Tibial artery (tissue), 4 donors: ENCODE data around the gene RNF222.
"Not testable (repeated sequence)": the region's sequence is repeated elsewhere in the genome, so short reads cannot be mapped to it uniquely, and the experiment has no call there.

Source experiments
- DNase-seq, 2 donors: peaks; one replicate each; pipeline ENCODE4 v3.0.0-alpha.2; 2019
- H3K27ac ChIP-seq, 2 donors: fragments of 200-600 bp; sonication (generic) in 1 of 2; 1 replicate in 1 of 2; 2 replicates in 1 of 2; pipeline ENCODE4 v1.5.1; 2018 to 2019; ENCODE audit warnings: mild to moderate bottlenecking in 1 of 2
- H3K27me3 ChIP-seq, 2 donors: fragments of 200-600 bp; sonication (generic) in 1 of 2; one replicate each; pipeline versions ENCODE4 v1.5.1 to v1.6.0; 2016 to 2019
- H3K36me3 ChIP-seq, 3 donors: fragments of 200-600 bp; sonication (generic) in 2 of 3; one replicate each; pipeline ENCODE4 v1.5.1; 2016 to 2019; ENCODE audit warnings: mild to moderate bottlenecking in 2 of 3
- H3K4me1 ChIP-seq, 4 donors: fragments of 200-600 bp; sonication (generic) in 2 of 4; 1 replicate in 3 of 4; 2 replicates in 1 of 4; pipeline ENCODE4 v1.5.1; 2016 to 2019
- H3K4me3 ChIP-seq, 2 donors: fragments of 200-600 bp; sonication (generic) in 1 of 2; 1 replicate in 1 of 2; 2 replicates in 1 of 2; pipeline ENCODE4 v1.5.1; 2018 to 2019; ENCODE audit warnings: mild to moderate bottlenecking in 2 of 2
- H3K9me3 ChIP-seq, 3 donors: fragments of 200-600 bp; sonication (generic) in 1 of 3; one replicate each; pipeline ENCODE4 v1.5.1; 2016 to 2019
- intact Hi-C: fragments of 100-400 bp; cut with DNase I; formaldehyde crosslinking; loops from one replicate; pipeline ENCODE4 v1.15.0; 2023; ENCODE audit warnings: low total_unique reads
- TF ChIP-seq, protein P1 (sequence below), 2 experiments: fragments of 200-600 bp in 1 of 2; fragments of 450-650 bp in 1 of 2; IDR thresholded peaks; one replicate each; pipeline ENCODE4 v1.5.1; 2017 to 2019; ENCODE audit warnings: antibody characterized with exemption in 2 of 2, mild to moderate bottlenecking in 1 of 2, moderate library complexity in 1 of 2

The RNF222 gene

GRCh38 chr17:8350339-8350738, 47.3 kb downstream of the RNF222 start:
- H3K36me3 ChIP-seq, result no peaks in the 10 kb centered on the region
- peaks cover 0 to 27% of the 10 kb centered on the region in 2 donors for H3K27me3 ChIP-seq
- TF ChIP-seq, protein P1, sequence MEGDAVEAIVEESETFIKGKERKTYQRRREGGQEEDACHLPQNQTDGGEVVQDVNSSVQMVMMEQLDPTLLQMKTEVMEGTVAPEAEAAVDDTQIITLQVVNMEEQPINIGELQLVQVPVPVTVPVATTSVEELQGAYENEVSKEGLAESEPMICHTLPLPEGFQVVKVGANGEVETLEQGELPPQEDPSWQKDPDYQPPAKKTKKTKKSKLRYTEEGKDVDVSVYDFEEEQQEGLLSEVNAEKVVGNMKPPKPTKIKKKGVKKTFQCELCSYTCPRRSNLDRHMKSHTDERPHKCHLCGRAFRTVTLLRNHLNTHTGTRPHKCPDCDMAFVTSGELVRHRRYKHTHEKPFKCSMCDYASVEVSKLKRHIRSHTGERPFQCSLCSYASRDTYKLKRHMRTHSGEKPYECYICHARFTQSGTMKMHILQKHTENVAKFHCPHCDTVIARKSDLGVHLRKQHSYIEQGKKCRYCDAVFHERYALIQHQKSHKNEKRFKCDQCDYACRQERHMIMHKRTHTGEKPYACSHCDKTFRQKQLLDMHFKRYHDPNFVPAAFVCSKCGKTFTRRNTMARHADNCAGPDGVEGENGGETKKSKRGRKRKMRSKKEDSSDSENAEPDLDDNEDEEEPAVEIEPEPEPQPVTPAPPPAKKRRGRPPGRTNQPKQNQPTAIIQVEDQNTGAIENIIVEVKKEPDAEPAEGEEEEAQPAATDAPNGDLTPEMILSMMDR (IDR thresholded peaks at IDR 0.05), result no peak
- intact Hi-C loops, result no loop called here
- no peaks in the 10 kb centered on the region for H3K9me3 ChIP-seq
- no peak overlapping the region for H3K27ac ChIP-seq
- H3K4me1 ChIP-seq, result peaks cover 0 to 4% (median 0%) of the 10 kb centered on the region in 4 donors
- no peak overlapping the region for H3K4me3 ChIP-seq
- DNase-seq, result no peak

DNA sequence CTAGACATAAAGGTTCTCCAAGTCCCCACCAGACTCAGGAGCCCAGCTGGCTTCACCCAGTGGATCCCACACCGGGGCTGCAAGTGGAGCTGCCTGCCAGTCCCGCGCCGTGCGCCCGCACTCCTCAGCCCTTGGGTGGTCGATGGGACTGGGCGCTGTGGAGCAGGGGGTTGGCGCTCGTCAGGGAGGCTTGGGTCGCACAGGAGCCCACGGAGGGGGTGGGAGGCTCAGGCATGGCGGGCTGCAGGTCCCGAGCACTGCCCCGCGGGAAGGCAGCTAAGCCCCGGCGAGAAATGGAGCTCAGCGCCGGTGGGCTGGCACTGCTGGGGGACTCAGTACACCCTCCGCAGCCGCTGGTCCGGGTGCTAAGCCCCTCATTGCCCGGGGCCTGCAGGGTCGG, 50.6 kb downstream of the RNF222 start:
- H3K4me3 ChIP-seq, H3K36me3 ChIP-seq, DNase-seq, H3K9me3 ChIP-seq, H3K4me1 ChIP-seq, intact Hi-C loops, H3K27ac ChIP-seq: not testable (repeated sequence)
- H3K27me3 ChIP-seq, result peaks cover 0 to 24% of the 10 kb centered on the region in 2 donors

DNA sequence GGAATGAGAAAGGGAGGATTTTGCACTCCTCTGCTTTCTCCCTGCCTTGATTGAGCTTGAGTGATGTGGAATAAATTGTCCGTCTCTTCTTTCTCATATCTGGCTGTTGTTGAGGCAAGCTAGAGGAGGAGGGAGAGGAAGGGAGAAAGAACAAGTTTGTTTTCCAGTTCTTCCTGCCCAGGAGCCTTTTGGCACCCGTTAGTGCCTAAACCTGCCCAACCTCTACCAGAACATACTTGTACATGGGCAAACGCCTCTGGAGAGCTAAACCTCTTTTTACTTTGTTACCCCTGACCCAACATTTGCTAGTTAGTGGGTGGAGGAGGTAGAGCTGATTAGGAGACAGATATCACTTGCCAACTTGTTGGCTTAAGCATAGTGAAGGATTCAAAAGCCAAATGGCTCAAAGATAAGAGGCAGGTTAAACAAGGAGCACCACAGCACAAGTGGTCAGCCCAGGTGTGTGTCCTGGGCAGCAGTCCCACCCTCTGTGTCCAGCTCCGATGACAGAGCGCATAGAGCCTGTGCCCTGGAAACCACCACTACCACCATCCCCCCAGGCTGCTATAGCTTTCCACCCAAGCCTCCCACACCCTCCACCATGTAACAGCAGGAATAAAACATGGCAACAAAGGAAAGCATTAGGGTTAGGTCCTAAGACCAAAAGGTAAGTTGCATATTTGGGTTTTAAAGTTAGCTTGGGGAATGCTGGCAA, 51.5 kb downstream of the RNF222 start:
- Histone ChIP-seq H3K27ac (no peak overlapping the region), H3K4me1 (peaks cover 0 to 4% (median 0%) of the 10 kb centered on the region in 4 donors), H3K27me3 (peaks cover 0 to 24% of the 10 kb centered on the region in 2 donors), H3K36me3 (no peaks in the 10 kb centered on the region), H3K4me3 (no peak overlapping the region), H3K9me3 (no peaks in the 10 kb centered on the region)
- TF ChIP-seq, protein P1 (IDR thresholded peaks at IDR 0.05), result no peak
- intact Hi-C loops, result no loop called here
- DNase-seq, result no peak

DNA sequence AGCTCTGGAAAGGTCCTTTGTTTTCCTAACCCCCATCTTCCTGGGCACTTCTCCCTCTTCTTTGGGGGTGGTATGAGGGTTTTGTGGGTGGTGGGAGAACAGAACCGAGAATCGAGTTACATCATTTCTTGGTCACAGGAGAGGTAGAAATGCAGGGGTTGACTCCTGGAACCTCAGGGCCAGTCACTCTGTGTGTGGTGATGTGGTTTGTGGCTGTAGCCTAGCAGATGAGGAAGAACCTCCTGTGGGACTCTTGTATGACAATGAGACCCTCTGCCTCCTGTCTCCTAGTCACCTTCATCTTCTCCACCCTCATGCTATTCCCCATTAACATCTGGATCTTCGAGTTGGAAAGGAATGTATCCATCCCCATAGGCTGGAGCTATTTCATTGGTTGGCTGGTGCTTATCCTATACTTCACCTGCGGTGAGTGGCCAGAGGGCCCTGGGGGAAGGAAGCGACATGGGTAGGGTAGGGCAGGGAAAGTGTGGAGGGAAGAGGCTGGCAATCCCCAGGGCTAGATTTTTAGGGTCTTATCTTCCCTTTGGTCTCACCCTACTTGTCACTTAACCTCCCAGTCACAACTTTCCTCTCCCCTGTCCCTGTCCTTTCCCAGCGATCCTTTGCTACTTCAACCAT, 52.5 kb downstream of the RNF222 start:
- intact Hi-C loops, result no loop called here
- Histone ChIP-seq H3K9me3 (no peaks in the 10 kb centered on the region), H3K27me3 (peaks cover 0 to 24% of the 10 kb centered on the region in 2 donors), H3K4me1 (peaks cover 0 to 4% (median 0%) of the 10 kb centered on the region in 4 donors), H3K4me3 (no peak overlapping the region), H3K36me3 (no peaks in the 10 kb centered on the region), H3K27ac (no peak overlapping the region)
- TF ChIP-seq, protein P1 (IDR thresholded peaks at IDR 0.05), result no peak
- no peak for DNase-seq

DNA sequence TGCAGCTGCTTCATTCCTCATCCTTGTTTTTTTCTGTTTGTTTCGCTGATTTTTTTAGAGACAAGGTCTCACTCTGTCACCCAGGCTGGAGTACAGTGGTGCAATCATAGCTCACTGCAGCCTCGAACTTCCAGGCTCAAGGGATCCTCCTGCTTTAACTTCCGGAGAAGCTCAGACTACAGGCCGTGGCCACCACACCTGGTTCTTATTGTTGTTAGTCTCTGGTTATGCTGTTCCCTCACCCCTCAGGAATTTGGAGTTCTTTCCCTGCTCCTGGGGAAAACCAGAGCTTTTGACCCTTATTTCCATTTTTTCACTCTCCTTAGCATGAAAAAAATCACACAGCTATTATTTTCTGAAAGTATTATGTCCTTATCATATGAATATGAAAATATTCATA, 56.2 kb downstream of the RNF222 start:
- Histone ChIP-seq H3K9me3 (no peaks in the 10 kb centered on the region), H3K36me3 (no peaks in the 10 kb centered on the region), H3K4me1 (peaks cover 0 to 12% (median 3%) of the 10 kb centered on the region in 4 donors), H3K27me3 (peaks cover 0 to 4% of the 10 kb centered on the region in 2 donors), H3K4me3 (no peak overlapping the region), H3K27ac (no peak overlapping the region)
- intact Hi-C loops, result no loop called here
- TF ChIP-seq, protein P1 (IDR thresholded peaks at IDR 0.05), result no peak
- DNase-seq, result no peak
